ENCODE results near the gene SYMPK. TPM values are rescaled to one million over a fixed set of nuclear protein-coding genes. Genes with fewer than 3 reads are reported as not detected.

SYMPK gene
- total and polyA plus RNA-seq, 2 experiments from 2014 or later, result 66.6 to 78.7 TPM

DNA sequence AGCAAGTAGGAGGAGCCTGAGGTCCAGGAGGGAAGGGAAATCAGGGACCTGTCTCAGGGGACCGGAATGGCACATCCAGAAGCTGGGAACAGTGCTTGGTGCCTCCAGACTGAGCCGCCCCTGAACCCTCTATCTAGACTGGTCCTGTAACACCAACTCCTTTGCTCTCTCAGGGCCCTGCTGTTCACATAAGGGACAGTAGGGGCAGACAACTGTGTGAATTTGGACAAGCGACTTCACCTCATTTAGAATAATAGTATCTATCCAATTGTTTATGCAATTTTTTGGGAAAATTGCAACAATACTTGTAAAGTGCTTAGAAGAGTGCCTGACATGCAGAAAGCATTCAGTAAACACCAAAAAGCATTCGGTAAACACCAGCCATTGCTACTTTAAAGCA, 14.0 kb downstream of the SYMPK start:
- no peaks in the 10 kb centered on the region for H3K4me1 ChIP-seq (ENCODE audit: low read depth)
- TF ChIP-seq, protein P1, sequence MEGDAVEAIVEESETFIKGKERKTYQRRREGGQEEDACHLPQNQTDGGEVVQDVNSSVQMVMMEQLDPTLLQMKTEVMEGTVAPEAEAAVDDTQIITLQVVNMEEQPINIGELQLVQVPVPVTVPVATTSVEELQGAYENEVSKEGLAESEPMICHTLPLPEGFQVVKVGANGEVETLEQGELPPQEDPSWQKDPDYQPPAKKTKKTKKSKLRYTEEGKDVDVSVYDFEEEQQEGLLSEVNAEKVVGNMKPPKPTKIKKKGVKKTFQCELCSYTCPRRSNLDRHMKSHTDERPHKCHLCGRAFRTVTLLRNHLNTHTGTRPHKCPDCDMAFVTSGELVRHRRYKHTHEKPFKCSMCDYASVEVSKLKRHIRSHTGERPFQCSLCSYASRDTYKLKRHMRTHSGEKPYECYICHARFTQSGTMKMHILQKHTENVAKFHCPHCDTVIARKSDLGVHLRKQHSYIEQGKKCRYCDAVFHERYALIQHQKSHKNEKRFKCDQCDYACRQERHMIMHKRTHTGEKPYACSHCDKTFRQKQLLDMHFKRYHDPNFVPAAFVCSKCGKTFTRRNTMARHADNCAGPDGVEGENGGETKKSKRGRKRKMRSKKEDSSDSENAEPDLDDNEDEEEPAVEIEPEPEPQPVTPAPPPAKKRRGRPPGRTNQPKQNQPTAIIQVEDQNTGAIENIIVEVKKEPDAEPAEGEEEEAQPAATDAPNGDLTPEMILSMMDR (IDR thresholded peaks at IDR 0.05; ENCODE audit: low read depth, low read length), result peak; percentile 37
- H3K9me3 ChIP-seq (ENCODE audit: low read depth), result no peaks in the 10 kb centered on the region
- H3K27me3 ChIP-seq, result no peaks in the 10 kb centered on the region
- H3K27ac ChIP-seq, result no peak overlapping the region
- no peak overlapping the region for H3K4me3 ChIP-seq
- peaks cover 53% of the 10 kb centered on the region for H3K36me3 ChIP-seq
- peak in 1 of 2 donors; percentile 11 for DNase-seq (ENCODE audit: low read depth in 1 of 2, low spot score in 1 of 2)

DNA sequence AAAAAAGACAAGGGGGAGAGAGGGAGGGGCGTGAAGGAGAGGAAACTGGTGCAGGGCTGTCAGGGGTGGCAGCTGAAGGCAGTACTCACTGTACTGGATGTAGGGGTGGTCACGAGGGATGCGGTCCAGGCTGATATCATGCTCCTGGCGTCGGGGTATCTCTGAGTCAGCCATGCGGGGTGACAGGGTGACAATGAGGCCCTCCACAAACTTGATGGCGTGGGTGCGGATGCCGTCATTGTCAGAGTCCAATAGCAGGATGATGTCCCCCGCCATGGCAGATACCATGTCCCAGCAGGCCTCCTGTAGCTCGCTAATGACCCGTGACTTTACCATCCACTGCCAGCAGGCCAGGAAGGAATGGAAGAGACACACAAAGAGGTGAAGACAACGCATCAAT, 15.3 kb downstream of the SYMPK start:
- Histone ChIP-seq H3K9me3 (ENCODE audit: low read depth) (no peaks in the 10 kb centered on the region), H3K4me3 (no peak overlapping the region), H3K27me3 (no peaks in the 10 kb centered on the region), H3K4me1 (ENCODE audit: low read depth) (no peaks in the 10 kb centered on the region), H3K36me3 (peaks cover 55% of the 10 kb centered on the region), H3K27ac (no peak overlapping the region)
- TF ChIP-seq, protein P1 (IDR thresholded peaks at IDR 0.05; ENCODE audit: low read depth, low read length), result no peak
- DNase-seq (ENCODE audit: low read depth in 1 of 2, low spot score in 1 of 2), result no peak

DNA sequence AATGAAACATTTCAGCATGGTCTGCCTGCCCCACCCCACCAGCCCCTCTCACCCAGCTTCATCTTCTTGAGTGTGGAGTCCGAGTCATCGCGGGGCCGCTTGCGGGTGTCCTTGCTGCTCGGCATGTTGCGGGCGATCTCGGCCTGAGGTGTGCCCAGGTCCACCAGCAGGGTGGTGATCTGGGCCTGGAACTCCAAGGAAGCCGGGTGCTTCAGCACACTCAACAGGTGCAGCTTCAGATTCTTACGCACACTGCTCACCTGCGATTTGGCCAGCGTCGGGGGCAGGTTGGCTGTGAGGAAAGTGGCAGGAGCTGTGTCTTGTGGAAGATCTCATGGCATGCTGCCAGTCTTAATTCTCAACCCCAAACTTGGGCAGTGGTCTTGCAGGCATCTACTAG, 20.7 kb downstream of the SYMPK start:
- Histone ChIP-seq H3K4me3 (no peak overlapping the region), H3K36me3 (peaks cover 56% of the 10 kb centered on the region), H3K4me1 (ENCODE audit: low read depth) (no peaks in the 10 kb centered on the region), H3K27me3 (no peaks in the 10 kb centered on the region), H3K9me3 (ENCODE audit: low read depth) (no peaks in the 10 kb centered on the region), H3K27ac (no peak overlapping the region)
- no peak for DNase-seq (ENCODE audit: low read depth in 1 of 2, low spot score in 1 of 2)
- TF ChIP-seq, protein P1 (IDR thresholded peaks at IDR 0.05; ENCODE audit: low read depth, low read length), result no peak

DNA sequence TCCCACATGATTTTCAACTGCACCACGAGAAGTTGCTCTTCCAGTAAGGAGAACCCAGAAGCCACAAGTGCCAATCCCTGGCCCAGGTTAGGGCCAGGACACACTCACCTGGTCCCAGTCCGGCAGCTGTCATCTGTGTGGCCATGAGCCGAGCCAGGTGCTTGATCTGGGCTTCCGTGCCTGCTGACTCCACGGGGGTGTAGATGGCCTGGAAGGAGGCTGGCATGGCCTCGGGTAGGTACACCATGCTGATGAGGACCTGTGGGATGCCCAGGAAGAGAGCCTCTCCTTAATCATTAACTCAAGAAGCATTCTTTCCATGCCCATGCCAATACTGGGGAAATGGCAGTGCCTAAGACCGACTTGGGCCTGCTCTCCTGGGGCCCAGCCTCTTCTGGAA, 28.0 kb downstream of the SYMPK start:
- Histone ChIP-seq H3K4me3 (no peak overlapping the region), H3K27ac (no peak overlapping the region), H3K36me3 (peaks cover 49% of the 10 kb centered on the region), H3K4me1 (ENCODE audit: low read depth) (no peaks in the 10 kb centered on the region), H3K27me3 (no peaks in the 10 kb centered on the region), H3K9me3 (ENCODE audit: low read depth) (no peaks in the 10 kb centered on the region)
- no peak for DNase-seq (ENCODE audit: low read depth in 1 of 2, low spot score in 1 of 2)
- TF ChIP-seq, protein P1 (IDR thresholded peaks at IDR 0.05; ENCODE audit: low read depth, low read length), result no peak

DNA sequence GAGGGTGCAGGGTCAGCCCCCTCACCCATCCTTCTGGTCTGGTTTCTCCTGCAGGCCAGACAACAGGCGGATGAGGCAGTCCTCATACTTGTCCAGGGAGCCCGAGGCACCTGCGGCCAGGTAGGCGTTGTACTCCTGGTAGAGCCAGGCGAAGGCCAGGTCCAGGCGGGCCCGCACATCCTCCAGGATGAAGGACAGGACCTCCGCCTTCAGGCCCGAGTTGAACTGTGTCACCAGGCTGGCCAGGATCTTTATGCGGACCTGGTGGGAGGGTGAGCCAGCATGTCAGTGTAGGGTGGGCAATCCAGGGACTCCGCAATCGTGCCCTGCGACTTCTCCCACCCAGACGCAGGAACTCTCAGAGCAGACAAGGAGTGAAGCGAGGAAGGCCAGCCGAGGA, 34.0 kb downstream of the SYMPK start:
- Histone ChIP-seq H3K9me3 (ENCODE audit: low read depth) (no peaks in the 10 kb centered on the region), H3K27ac (no peak overlapping the region)

More for the DNA sequence above, 34.0 kb downstream of the SYMPK start:
- Histone ChIP-seq H3K27me3 (no peaks in the 10 kb centered on the region), H3K4me1 (ENCODE audit: low read depth) (no peaks in the 10 kb centered on the region), H3K36me3 (peaks cover 38% of the 10 kb centered on the region), H3K4me3 (no peak overlapping the region)
- TF ChIP-seq, protein P1 (IDR thresholded peaks at IDR 0.05; ENCODE audit: low read depth, low read length), result no peak
- no peak for DNase-seq (ENCODE audit: low read depth in 1 of 2, low spot score in 1 of 2)

Data from cardiac muscle cell (in vitro differentiated cells and primary cell).